ENCODE data around the gene THAP8. TPM values are rescaled to one million over a fixed set of nuclear protein-coding genes. Genes with fewer than 3 reads are reported as not detected.

THAP8 gene
- total RNA-seq, 3 donors from 2014 or later (not counting 1 experiment from before 2014, with no cell fraction given): 1.8 to 3.2 (median 2.8) TPM

GRCh38 chr19:35986664-35987570 is 67.2 kb downstream of the THAP8 start:
- H3K4me3 Mint-ChIP-seq: peak overlapping the region; percentile 65
- WGBS (ENCODE audit: insufficient coverage): 8% methylated on average over 51 of the region's 54 CpGs
- no peaks in the 10 kb centered on the region for H3K9me3 Mint-ChIP-seq

GRCh38 chr19:35986111-35986510 is 68.0 kb downstream of the THAP8 start:
- H3K4me3 ChIP-seq (ENCODE audit: low read length): no peak overlapping the region
- H3K27me3 ChIP-seq (ENCODE audit: control insufficient read depth, insufficient read depth, low read length): peaks cover 15% of the 10 kb centered on the region
- WGBS (ENCODE audit: insufficient coverage): 96% methylated on average over 5 of the region's 5 CpGs
- intact Hi-C loops (cut with micrococcal nuclease): no loop called here
- Mint-ChIP-seq H3K4me3 (no peak overlapping the region), H3K27me3 (ENCODE audit: low read depth in 2 of 2) (peaks cover 34 to 51% of the 10 kb centered on the region in 2 donors), H3K9me3 (no peaks in the 10 kb centered on the region), H3K36me3 (no peaks in the 10 kb centered on the region), H3K4me1 (peaks cover 0 to 8% of the 10 kb centered on the region in 2 donors), H3K27ac (no peak overlapping the region)
- no peaks in the 10 kb centered on the region for H3K9me3 ChIP-seq (ENCODE audit: control insufficient read depth, insufficient read depth, low read length)
- no peak overlapping the region for H3K27ac ChIP-seq (ENCODE audit: low read length)
- TF ChIP-seq CTCF (IDR thresholded peaks at IDR 0.05): no peak
- H3K4me1 ChIP-seq (ENCODE audit: control insufficient read depth, insufficient read depth, low read length): peaks cover 9% of the 10 kb centered on the region
- DNase-seq (no peak), ATAC-seq (no peak)
- no peaks in the 10 kb centered on the region for H3K36me3 ChIP-seq (ENCODE audit: control insufficient read depth, insufficient read depth, low read length)

More at GRCh38 chr19:35986664-35987570, 67.2 kb downstream of the THAP8 start:
- peaks cover 15% of the 10 kb centered on the region for H3K27me3 ChIP-seq (ENCODE audit: control insufficient read depth, insufficient read depth, low read length)
- H3K27me3 Mint-ChIP-seq (ENCODE audit: low read depth in 2 of 2): peaks cover 32 to 47% of the 10 kb centered on the region in 2 donors
- H3K9me3 ChIP-seq (ENCODE audit: control insufficient read depth, insufficient read depth, low read length): no peaks in the 10 kb centered on the region
- intact Hi-C loops (cut with micrococcal nuclease): no loop called here
- no peak overlapping the region for H3K27ac ChIP-seq (ENCODE audit: low read length)
- H3K4me3 ChIP-seq (ENCODE audit: low read length): no peak overlapping the region
- TF ChIP-seq CTCF (IDR thresholded peaks at IDR 0.05): no peak
- no peaks in the 10 kb centered on the region for H3K36me3 ChIP-seq (ENCODE audit: control insufficient read depth, insufficient read depth, low read length)
- H3K4me1 ChIP-seq (ENCODE audit: control insufficient read depth, insufficient read depth, low read length): peaks cover 9% of the 10 kb centered on the region
- no peaks in the 10 kb centered on the region for H3K36me3 Mint-ChIP-seq
- peak in 1 of 2 donors; percentile 37 for DNase-seq
- H3K4me1 Mint-ChIP-seq: peaks cover 0 to 8% of the 10 kb centered on the region in 2 donors
- ATAC-seq: peak in 2 of 3 donors; percentile 38 to 53
- H3K27ac Mint-ChIP-seq: no peak overlapping the region

Other genes with a start within 250 kb of the THAP8 start
- gene PRODH2, start 241.4 kb downstream of the THAP8 start, total RNA-seq: not detected
- gene NPHS1, start 201.8 kb downstream of the THAP8 start, total RNA-seq: under 1 TPM in 1 of 3 donors, not detected in 2; 0.93 TPM
- gene KIRREL2, start 197.4 kb downstream of the THAP8 start, total RNA-seq: under 1 TPM in 1 of 3 donors, not detected in 2; 0.27 TPM
- gene APLP1, start 185.7 kb downstream of the THAP8 start, total RNA-seq: not detected
- 100 to 1,000 TPM in 2 of 3 donors, 10 to 100 TPM in 1; 90.1 to 220 (median 101) TPM for gene NFKBID, start 153.7 kb downstream of the THAP8 start, total RNA-seq
- 100 to 1,000 TPM; 281 to 307 (median 296) TPM for gene HCST, start 151.8 kb downstream of the THAP8 start, total RNA-seq
- 100 to 1,000 TPM; 439 to 494 (median 469) TPM for gene TYROBP, start 146.0 kb downstream of the THAP8 start, total RNA-seq
- 1 to 10 TPM; 2.6 to 9.3 (median 3.2) TPM for gene LRFN3, start 117.9 kb downstream of the THAP8 start, total RNA-seq
- 10 to 100 TPM in 2 of 3 donors, 1 to 10 TPM in 1; 9.2 to 12.1 (median 10.5) TPM for gene SDHAF1, start 59.1 kb downstream of the THAP8 start, total RNA-seq
- gene SYNE4, start 45.5 kb downstream of the THAP8 start, total RNA-seq: 1 to 10 TPM in 2 of 3 donors, under 1 TPM in 1; 0.41 to 2.6 (median 1.5) TPM
- gene ALKBH6, start 40.1 kb downstream of the THAP8 start, total RNA-seq: 10 to 100 TPM; 39.0 to 57.3 (median 48.1) TPM
- 1 to 10 TPM in 2 of 3 donors, under 1 TPM in 1; 0.33 to 2.1 (median 1.3) TPM for gene CLIP3, start 21.4 kb downstream of the THAP8 start, total RNA-seq
- 1 to 10 TPM; 3.9 to 5.9 (median 4.8) TPM for gene WDR62, start 612 bp upstream of the THAP8 start, total RNA-seq
- gene OVOL3, start 56.9 kb upstream of the THAP8 start, total RNA-seq: not detected
- gene POLR2I, start 60.6 kb upstream of the THAP8 start, total RNA-seq: 10 to 100 TPM; 26.6 to 33.4 (median 31.8) TPM
- 100 to 1,000 TPM; 153 to 180 (median 175) TPM for gene TBCB, start 61.2 kb upstream of the THAP8 start, total RNA-seq
- 100 to 1,000 TPM; 569 to 637 (median 578) TPM for gene CAPNS1, start 85.8 kb upstream of the THAP8 start, total RNA-seq
- gene COX7A1, start 98.2 kb upstream of the THAP8 start, total RNA-seq: not detected
- 10 to 100 TPM in 2 of 3 donors, 1 to 10 TPM in 1; 7.7 to 19.1 (median 10.5) TPM for gene ZNF565, start 160.4 kb upstream of the THAP8 start, total RNA-seq
- gene ZNF146, start 160.8 kb upstream of the THAP8 start, total RNA-seq: 10 to 100 TPM; 20.3 to 37.3 (median 21.5) TPM